ENCODE measurements around the gene SSRP1. TPM values are rescaled to one million over a fixed set of nuclear protein-coding genes. Genes with fewer than 3 reads are reported as not detected.

Gene SSRP1
- total and polyA plus RNA-seq, 2 donors (not counting 1 experiment from before 2014, with no cell fraction given): 52.7 to 94.1 TPM

- peak overlapping the region; percentile 90 for H3K27ac ChIP-seq (ENCODE audit: insufficient read depth, low read length)
- peaks cover 48% of the 10 kb centered on the region for H3K79me2 ChIP-seq (ENCODE audit: control insufficient read depth, insufficient read depth, low read length)
- TF ChIP-seq EZH2 (IDR thresholded peaks at IDR 0.05; ENCODE audit: low read length, missing control alignments): no peak
- TF ChIP-seq CTCF (conservative IDR thresholded peaks at IDR 0.05 in 1 of 2, IDR thresholded peaks at IDR 0.05 in 1 of 2; ENCODE audit: low read depth in 1 of 2, low read length in 2 of 2): no peak
- H3K4me2 ChIP-seq (ENCODE audit: extremely low read depth, insufficient read depth, low read length): peak overlapping the region; percentile 80
- H2AFZ ChIP-seq (ENCODE audit: low read length): no peak overlapping the region
- no peaks in the 10 kb centered on the region for H4K20me1 ChIP-seq (ENCODE audit: control insufficient read depth, extremely low read depth, insufficient read depth, low read length)
- H3K9me3 ChIP-seq (ENCODE audit: control insufficient read depth, insufficient read depth, low read depth, low read length): no peaks in the 10 kb centered on the region
- DNase-seq (ENCODE audit: low read depth in 2 of 2): peak in 1 of 2 donors; percentile 47
- H3K36me3 ChIP-seq (ENCODE audit: control insufficient read depth, insufficient read depth, low read length): peaks cover 19% of the 10 kb centered on the region
- H3K9ac ChIP-seq (ENCODE audit: insufficient read depth, low read length): peak overlapping the region; percentile 56
- H3K4me3 ChIP-seq (replicated peaks in 1 of 4; ENCODE audit: control extremely low read depth in 1 of 4, insufficient read depth in 1 of 4, low read depth in 3 of 4, low read length in 4 of 4): peak overlapping the region; percentile 43 to 91 (median 66)
- H3K4me1 ChIP-seq (ENCODE audit: control insufficient read depth, extremely low read depth, insufficient read depth, low read length): peaks cover 47% of the 10 kb centered on the region
- H3K27me3 ChIP-seq (ENCODE audit: control insufficient read depth, insufficient read depth, low read length): no peaks in the 10 kb centered on the region
Measured at GRCh38 chr11:57321388-57322255, 14.1 kb downstream of the SSRP1 start.

GRCh38 chr11:57320719-57321387, 14.8 kb downstream of the SSRP1 start:
- H3K79me2 ChIP-seq (ENCODE audit: control insufficient read depth, insufficient read depth, low read length): peaks cover 48% of the 10 kb centered on the region
- H3K4me3 ChIP-seq (replicated peaks in 1 of 4; ENCODE audit: control extremely low read depth in 1 of 4, insufficient read depth in 1 of 4, low read depth in 3 of 4, low read length in 4 of 4): peak overlapping the region; percentile 43 to 91 (median 66)

More at GRCh38 chr11:57320719-57321387, 14.8 kb downstream of the SSRP1 start:
- Histone ChIP-seq H3K27me3 (ENCODE audit: control insufficient read depth, insufficient read depth, low read length) (no peaks in the 10 kb centered on the region), H4K20me1 (ENCODE audit: control insufficient read depth, extremely low read depth, insufficient read depth, low read length) (no peaks in the 10 kb centered on the region), H3K36me3 (ENCODE audit: control insufficient read depth, insufficient read depth, low read length) (peaks cover 19% of the 10 kb centered on the region), H3K9me3 (ENCODE audit: control insufficient read depth, insufficient read depth, low read depth, low read length) (no peaks in the 10 kb centered on the region), H3K27ac (ENCODE audit: insufficient read depth, low read length) (peak overlapping the region; percentile 90), H3K9ac (ENCODE audit: insufficient read depth, low read length) (no peak overlapping the region), H2AFZ (ENCODE audit: low read length) (no peak overlapping the region), H3K4me1 (ENCODE audit: control insufficient read depth, extremely low read depth, insufficient read depth, low read length) (peaks cover 49% of the 10 kb centered on the region), H3K4me2 (ENCODE audit: extremely low read depth, insufficient read depth, low read length) (peak overlapping the region; percentile 80)
- TF ChIP-seq CTCF (conservative IDR thresholded peaks at IDR 0.05 in 1 of 2, IDR thresholded peaks at IDR 0.05 in 1 of 2; ENCODE audit: low read depth in 1 of 2, low read length in 2 of 2): no peak
- TF ChIP-seq EZH2 (IDR thresholded peaks at IDR 0.05; ENCODE audit: low read length, missing control alignments): no peak
- DNase-seq (ENCODE audit: low read depth in 2 of 2): no peak
